Heart left ventricle (tissue), 16 donors: ENCODE data around the gene TRPM3. TPM values are rescaled to one million over a fixed set of nuclear protein-coding genes. Genes with fewer than 3 reads are reported as not detected.

Experiments used
- ATAC-seq, 4 donors: fragments of 200-7000 bp; cut with Tn5 transposase; one replicate each; pipeline ENCODE4 v1.9.1; 2020 to 2022; ENCODE audit warnings: moderate library complexity in 4 of 4, mild to moderate bottlenecking in 3 of 4, moderate number of reproducible peaks in 1 of 4
- DNase-seq, 5 donors: peaks; one replicate each; pipeline ENCODE4 v3.0.0-alpha.2; 2020
- H3K27ac ChIP-seq, 12 donors: fragments of 200-600 bp; sonication (generic) in 4 of 12; one replicate each; pipeline versions ENCODE4 v1.5.0 to v1.8.0; 2016 to 2022; ENCODE audit warnings: mild to moderate bottlenecking in 2 of 12
- H3K27me3 ChIP-seq, 9 donors: fragments of 200-600 bp; sonication (generic) in 2 of 9; one replicate each; pipeline versions ENCODE4 v1.5.1 to v1.8.0; 2016 to 2022; ENCODE audit warnings: mild to moderate bottlenecking in 3 of 9
- H3K36me3 ChIP-seq, 9 donors: fragments of 200-600 bp; sonication (generic) in 2 of 9; one replicate each; pipeline versions ENCODE4 v1.5.0 to v1.8.0; 2018 to 2022; ENCODE audit warnings: mild to moderate bottlenecking in 2 of 9
- H3K4me1 ChIP-seq, 12 donors: fragments of 200-600 bp; sonication (generic) in 4 of 12; one replicate each; pipeline versions ENCODE4 v1.5.0 to v1.8.0; 2016 to 2022; ENCODE audit warnings: mild to moderate bottlenecking in 3 of 12
- H3K4me3 ChIP-seq, 12 donors: fragments of 200-600 bp; sonication (generic) in 4 of 12; one replicate each; pipeline versions ENCODE4 v1.5.0 to v1.8.0; 2017 to 2022; ENCODE audit warnings: mild to moderate bottlenecking in 9 of 12, moderate library complexity in 4 of 12
- H3K9me3 ChIP-seq, 12 donors: fragments of 200-600 bp; sonication (generic) in 4 of 12; one replicate each; pipeline versions ENCODE4 v1.5.0 to v1.8.0; 2016 to 2022; ENCODE audit warnings: mild to moderate bottlenecking in 1 of 12
- POLR2A ChIP-seq, 2 donors: fragments of 450-650 bp; IDR thresholded peaks; one replicate each; pipeline ENCODE4 v1.6.1; 2017; ENCODE audit warnings: antibody characterized with exemption in 2 of 2, mild to moderate bottlenecking in 2 of 2, moderate library complexity in 2 of 2
- WGBS, 4 donors: extraction: QIAGEN DNeasy Blood & Tissue Kit in 2 of 4; methylation state at CpG; one replicate each; pipeline versions ENCODE4 v1.1.5 to v1.1.7; 2013 to 2018; 5-methylcytosine and 5-hydroxymethylcytosine counted together
- intact Hi-C, 10 donors: fragments of 100-400 bp; cut with DNase I; formaldehyde crosslinking; loops; one replicate each; pipeline versions ENCODE4 v1.11.1 to v1.14.2; 2022
- polyA plus RNA-seq, 2 donors: library from polyadenylated mRNA; stranded (reverse); fragments of 200-250 nt; gene quantifications; one replicate each; pipeline ENCODE4 v1.2.3, GENCODE V29; 2013
- total RNA-seq, 9 donors: library from RNA; depleted of rRNA in 2 of 9; stranded (reverse); fragments of >200 nt in 2 of 9; fragmentation: NEBNext Ultra II Directional in 3 of 9; extraction: Animal tissue kit (Norgen Biotek cat#: 25700) in 3 of 9; gene quantifications; one replicate each; pipeline versions ENCODE4 v1.1.0 to v1.2.4, GENCODE V29; 2016 to 2023
- TF ChIP-seq, protein P1 (sequence below), 12 donors: fragments of 200-600 bp; sonication (generic) in 4 of 12; IDR thresholded peaks; one replicate each; pipeline versions ENCODE4 v1.5.0 to v1.8.0; 2018 to 2022; ENCODE audit warnings: antibody characterized with exemption in 12 of 12, mild to moderate bottlenecking in 5 of 12
- donor health status: ischemic (EF 13 %, LVEDD 7.1; RV severe dilation, severe dysfunction).
- donor health status: healthy with polysubstance abuse.
- donor health status: DM: no; HTN: yes; CAD: no.
- donor health status: DM: no; HTN: no; CAD: no.
- donor health status: ischemic (EF 25% LVEDD 6.9; RV normal size, moderate dysfunction).
- donor health status: ischemic (EF 25% LVEDD 5.7; RV mildly dilated, moderate dysfunction).
- donor health status: healthy.
- donor health status: DM: yes; HTN: yes; CAD: no.
- donor health status: ischemic (EF 35%, LVEDD 5.7; RV mildly dilated, moderate dysfunction).
- donor health status: nonischemic (EF 11% LVEDD 7.7; RV severe dilation, severe dysfunction).
- donor health status: DM: yes; HTN: yes; CAD: no.
- donor health status: PGD.
- donor health status: ischemic (EF 29% LVEDD 5.4; RV normal size, mild dysfunction).
- donor health status: nonischemic (EF 23%, LVEDD 6.1; RV moderate dilation, normal function).

Gene TRPM3
- total and polyA plus RNA-seq, 11 donors: 0.02 to 0.91 (median 0.10) TPM; not detected in 1

DNA sequence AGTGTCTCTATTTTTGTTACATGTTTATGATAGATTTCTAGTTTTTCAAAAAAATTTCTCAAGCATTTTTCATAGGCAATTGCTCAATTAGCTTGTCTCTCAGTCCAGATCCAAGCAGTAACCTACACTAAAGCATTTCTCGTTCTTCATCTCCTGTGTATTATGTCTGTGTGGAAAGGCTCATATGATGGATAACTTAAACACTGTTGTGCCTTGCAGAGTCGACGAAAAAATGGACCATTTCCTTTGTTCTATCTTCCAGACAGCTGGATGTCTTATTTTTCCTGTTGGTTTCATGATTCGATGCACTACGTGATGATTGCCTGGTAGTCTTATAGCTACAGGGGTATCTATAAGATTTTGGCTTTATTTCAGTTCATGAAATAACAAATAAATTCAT, 347.8 kb downstream of the TRPM3 start:
- TF ChIP-seq POLR2A (IDR thresholded peaks at IDR 0.05): no peak
- TF ChIP-seq, protein P1, sequence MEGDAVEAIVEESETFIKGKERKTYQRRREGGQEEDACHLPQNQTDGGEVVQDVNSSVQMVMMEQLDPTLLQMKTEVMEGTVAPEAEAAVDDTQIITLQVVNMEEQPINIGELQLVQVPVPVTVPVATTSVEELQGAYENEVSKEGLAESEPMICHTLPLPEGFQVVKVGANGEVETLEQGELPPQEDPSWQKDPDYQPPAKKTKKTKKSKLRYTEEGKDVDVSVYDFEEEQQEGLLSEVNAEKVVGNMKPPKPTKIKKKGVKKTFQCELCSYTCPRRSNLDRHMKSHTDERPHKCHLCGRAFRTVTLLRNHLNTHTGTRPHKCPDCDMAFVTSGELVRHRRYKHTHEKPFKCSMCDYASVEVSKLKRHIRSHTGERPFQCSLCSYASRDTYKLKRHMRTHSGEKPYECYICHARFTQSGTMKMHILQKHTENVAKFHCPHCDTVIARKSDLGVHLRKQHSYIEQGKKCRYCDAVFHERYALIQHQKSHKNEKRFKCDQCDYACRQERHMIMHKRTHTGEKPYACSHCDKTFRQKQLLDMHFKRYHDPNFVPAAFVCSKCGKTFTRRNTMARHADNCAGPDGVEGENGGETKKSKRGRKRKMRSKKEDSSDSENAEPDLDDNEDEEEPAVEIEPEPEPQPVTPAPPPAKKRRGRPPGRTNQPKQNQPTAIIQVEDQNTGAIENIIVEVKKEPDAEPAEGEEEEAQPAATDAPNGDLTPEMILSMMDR (IDR thresholded peaks at IDR 0.05): no peak
- Histone ChIP-seq H3K27me3 (no peaks in the 10 kb centered on the region), H3K27ac (no peak overlapping the region), H3K9me3 (no peaks in the 10 kb centered on the region), H3K4me1 (no peaks in the 10 kb centered on the region), H3K36me3 (no peaks in the 10 kb centered on the region), H3K4me3 (no peak overlapping the region)
- intact Hi-C loops: no loop called here
- no peak for DNase-seq
- WGBS, 4 donors: 78 to 87% (median 81%) methylated on average over 5 of the region's 5 CpGs
- ATAC-seq: no peak

DNA sequence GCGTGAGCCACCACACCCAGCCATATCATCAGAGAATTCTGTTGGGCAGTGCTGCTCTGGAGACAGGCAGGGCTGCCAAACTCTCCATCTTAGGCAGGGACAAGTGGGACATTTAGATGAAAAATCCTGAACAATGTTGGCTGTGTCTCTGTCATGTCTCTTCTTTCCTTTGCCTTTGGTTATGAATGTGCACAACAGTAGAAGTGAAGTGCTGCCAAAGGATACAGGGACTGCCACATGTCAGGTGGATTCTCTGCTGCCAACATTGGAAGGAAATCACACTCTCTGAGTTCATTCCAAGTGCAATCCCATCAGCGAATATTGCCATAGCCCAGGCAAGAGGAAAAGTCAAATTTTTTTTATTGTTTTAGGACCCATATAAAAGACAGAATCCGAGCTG, 348.8 kb downstream of the TRPM3 start:
- Histone ChIP-seq H3K27ac (no peak overlapping the region), H3K9me3 (no peaks in the 10 kb centered on the region), H3K4me3 (no peak overlapping the region), H3K4me1 (no peaks in the 10 kb centered on the region), H3K27me3 (no peaks in the 10 kb centered on the region), H3K36me3 (no peaks in the 10 kb centered on the region)
- intact Hi-C loops: no loop called here
- TF ChIP-seq POLR2A (IDR thresholded peaks at IDR 0.05): no peak
- TF ChIP-seq, protein P1 (IDR thresholded peaks at IDR 0.05): no peak
- DNase-seq (no peak), ATAC-seq (no peak)
- WGBS, 4 donors: 64 to 72% (median 70%) methylated on average over 3 of the region's 3 CpGs

DNA sequence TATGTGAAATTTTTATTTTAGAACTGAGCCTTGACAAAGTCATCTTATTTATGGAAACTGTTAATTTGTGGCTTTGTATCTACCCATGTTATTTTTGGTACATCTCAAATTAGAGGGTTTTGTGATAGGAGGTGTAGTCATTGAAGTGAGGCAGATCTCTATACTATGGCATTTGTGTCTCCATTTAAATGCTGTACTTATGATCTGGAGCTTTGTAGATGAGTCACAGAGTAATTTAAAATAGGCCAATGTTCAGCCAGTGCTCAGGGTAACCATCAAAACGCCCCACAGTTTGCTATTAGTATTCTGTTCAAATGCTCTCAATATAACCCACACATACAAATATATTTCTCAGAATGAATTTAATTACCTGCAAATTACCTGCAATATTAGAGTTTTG, 355.5 kb downstream of the TRPM3 start:
- no peak for DNase-seq
- peak in 1 of 4 donors; percentile 77 for ATAC-seq
- Histone ChIP-seq H3K27me3 (no peaks in the 10 kb centered on the region), H3K9me3 (no peaks in the 10 kb centered on the region), H3K27ac (no peak overlapping the region), H3K4me1 (no peaks in the 10 kb centered on the region), H3K4me3 (no peak overlapping the region), H3K36me3 (no peaks in the 10 kb centered on the region)
- intact Hi-C loops: no loop called here
- WGBS, 4 donors: 52 to 66% (median 61%) methylated on average over 1 of the region's 1 CpG
- TF ChIP-seq, protein P1 (IDR thresholded peaks at IDR 0.05): no peak
- TF ChIP-seq POLR2A (IDR thresholded peaks at IDR 0.05): no peak

DNA sequence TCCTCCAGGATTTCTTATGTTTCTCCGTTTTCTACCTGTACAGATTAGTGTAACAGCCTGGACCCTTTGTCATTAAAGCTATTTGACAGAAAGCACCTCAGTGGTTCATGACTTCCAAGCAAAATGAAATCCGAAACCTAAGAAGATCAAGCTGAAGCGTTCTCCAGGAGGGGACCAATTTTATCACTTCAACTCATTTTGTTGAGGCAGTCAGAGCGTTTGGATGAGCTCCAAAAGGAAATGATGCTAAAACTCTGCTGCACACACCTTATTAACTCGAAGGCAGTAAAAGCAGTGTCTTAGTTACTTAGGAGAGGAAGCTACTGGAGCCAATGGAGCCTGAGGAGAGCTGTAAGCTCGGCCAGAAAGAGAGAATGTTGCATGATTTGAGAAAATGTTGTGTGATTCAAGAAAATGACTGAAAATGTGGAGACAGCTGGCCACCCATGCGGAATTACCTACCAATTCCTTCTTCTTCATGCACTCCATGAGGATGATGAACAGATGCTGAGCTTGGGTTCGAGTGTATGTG, 360.2 kb downstream of the TRPM3 start:
- 54 to 56% (median 55%) methylated on average over 8 of the region's 8 CpGs for WGBS, 4 donors
- TF ChIP-seq POLR2A (IDR thresholded peaks at IDR 0.05): no peak
- TF ChIP-seq, protein P1 (IDR thresholded peaks at IDR 0.05): no peak
- Histone ChIP-seq H3K36me3 (no peaks in the 10 kb centered on the region), H3K9me3 (peaks cover 0 to 6% (median 0%) of the 10 kb centered on the region in 12 donors), H3K27ac (no peak overlapping the region), H3K4me3 (no peak overlapping the region), H3K27me3 (no peaks in the 10 kb centered on the region), H3K4me1 (no peaks in the 10 kb centered on the region)
- DNase-seq (no peak), ATAC-seq (no peak)
- intact Hi-C loops: no loop called here
